HG02759 (cell line): ENCODE data around the gene TTYH2.
"Not testable (repeated sequence)": the region's sequence is repeated elsewhere in the genome, so short reads cannot be mapped to it uniquely, and the experiment has no call there.

Experiments
- ATAC-seq: cut with Tn5 transposase; IDR thresholded peaks from one replicate; pipeline ENCODE4 v1.9.1; 2021; ENCODE audit warnings: mild to moderate bottlenecking, moderate library complexity; ENCODE audit not compliant: unreplicated experiment

TTYH2 gene

DNA sequence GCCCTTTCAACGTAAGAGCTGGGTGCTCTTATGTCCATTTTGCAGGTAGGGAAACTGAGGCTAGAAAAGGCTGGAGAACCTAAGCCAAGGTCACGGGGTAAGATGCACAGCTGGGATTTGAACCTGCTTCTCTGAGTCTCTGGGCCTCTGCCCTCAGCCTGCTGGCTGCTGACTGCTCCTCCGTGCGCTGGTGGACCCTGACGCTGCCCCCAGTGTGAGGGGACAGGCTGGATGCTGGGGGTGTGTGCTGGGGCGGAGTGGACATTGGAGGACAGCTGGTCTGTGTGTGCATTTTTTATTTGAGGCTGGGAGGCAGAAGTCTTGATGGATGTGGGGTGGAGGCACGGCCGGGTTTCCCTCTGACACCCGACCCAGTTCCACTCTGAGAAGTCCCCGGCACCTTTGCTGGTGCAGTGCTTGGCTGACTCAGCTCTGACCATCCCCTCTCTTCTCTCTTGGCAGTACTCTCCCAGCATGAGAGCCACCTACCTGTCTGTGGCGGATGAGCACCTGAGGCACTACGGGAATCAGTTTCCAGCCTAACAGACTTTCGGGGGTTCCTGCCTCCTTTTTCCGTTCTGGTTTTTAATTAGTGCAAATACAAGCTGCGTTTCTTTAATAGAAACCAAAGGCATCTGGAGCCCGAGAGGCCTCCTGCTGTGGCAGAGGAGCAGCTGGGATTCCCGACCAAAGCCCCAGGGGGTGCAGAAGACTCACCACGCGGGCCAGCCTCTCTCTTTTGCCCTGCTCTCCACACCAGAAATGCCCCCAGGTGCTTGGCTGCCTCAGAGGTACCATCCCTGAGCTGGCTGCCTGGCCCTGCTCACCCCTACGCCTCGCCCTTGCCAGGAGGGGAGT, 46.5 kb downstream of the TTYH2 start:
- no peak for ATAC-seq

DNA sequence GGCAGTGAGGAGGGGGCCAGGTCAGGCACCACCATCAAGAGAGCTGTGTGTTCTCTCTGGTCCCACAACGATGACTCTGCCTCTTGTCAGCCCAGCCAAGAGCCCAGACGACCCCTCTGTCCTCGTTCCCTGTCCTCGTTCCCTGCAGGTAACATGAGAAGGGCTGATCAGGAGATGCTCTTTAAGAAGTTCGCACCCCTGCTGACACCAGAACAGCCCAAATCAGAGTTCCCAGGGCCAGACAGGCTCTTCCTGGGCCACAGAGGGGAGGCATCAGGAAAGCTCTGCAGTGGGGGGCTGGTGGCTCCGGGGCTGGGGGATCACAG, 47.1 kb downstream of the TTYH2 start:
- ATAC-seq, result no peak

DNA sequence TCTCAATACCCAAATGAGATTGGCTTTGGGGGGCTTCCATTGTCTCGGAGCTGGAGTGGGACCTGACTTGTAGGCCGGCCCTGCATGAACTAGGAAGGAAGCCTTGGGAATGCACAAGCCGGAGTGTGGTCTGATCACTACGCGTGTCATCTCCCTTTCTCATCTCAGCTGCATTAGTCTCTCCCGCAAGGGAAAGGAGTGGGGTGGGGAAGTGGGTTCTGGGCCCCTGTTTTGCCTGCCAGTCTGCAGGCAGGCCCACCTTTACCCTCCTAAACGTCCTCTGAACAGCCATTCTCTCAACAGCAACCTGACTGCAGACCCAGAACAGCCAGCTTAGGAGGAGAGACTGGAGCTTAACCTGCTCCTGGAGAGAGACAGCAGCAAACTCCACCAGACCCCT, 49.2 kb downstream of the TTYH2 start:
- ATAC-seq, result no peak

DNA sequence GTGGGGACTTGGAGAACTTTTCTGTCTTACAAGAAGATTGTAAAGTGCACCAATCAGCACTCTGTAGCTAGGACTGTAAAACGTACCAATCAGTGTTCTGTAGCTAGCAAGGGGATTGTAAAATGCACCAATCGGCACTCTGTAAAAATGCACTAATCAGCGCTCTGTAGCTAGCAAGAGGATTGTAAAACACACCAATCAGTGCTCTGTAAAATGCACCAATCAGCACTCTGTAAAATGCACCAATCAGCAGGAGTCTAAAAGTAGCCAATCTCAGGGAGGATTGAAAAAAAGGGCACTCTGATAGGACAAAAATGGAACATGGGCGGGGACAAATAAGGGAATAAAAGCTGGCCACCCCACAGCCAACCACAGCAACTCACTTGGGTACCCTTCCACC, 53.7 kb downstream of the TTYH2 start:
- not testable (repeated sequence) for ATAC-seq

DNA sequence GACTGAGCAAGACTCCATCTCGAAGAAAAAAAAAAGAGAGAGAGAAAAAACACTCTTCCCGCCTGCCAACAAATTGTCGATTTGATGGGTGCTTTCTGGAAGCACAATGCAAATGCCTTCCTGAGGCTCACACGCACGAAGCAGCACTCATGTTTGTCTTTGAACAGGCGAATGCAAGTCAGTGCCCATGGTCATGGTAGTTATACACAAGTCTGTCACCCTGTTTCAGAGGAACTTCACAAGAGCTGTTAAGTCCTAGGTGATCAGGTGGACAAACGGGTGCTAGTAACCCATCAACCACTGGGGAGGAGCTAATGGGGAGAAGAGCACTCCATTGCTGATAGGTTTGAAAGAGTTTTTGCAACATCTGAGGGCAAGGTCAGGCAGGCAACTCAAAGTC, 54.2 kb downstream of the TTYH2 start:
- ATAC-seq, result no peak

DNA sequence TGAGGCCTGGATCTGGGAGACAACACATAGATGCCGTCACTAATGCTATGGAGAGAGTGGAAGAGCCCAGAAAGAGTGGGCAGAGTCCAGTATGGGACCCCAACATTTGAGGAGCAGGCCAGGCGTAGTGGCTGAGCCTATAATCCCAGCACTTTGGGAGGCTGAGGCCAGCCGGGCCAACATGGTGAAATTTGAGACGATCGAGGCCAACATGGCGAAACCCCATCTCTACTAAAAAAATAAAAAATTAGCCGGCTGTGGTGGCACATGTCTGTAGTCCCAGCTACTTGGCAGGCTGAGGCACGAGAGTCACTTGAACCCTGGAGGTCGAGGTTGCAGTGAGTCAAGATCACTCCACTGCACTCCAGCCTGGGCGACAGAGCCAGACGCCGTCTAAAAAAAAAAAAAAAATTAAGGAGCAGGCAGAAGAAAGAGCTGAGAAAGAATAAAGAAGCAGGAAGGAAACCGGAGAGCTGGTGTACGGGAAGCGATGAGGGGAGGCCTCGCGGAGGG, 54.7 kb downstream of the TTYH2 start:
- ATAC-seq, result no peak

DNA sequence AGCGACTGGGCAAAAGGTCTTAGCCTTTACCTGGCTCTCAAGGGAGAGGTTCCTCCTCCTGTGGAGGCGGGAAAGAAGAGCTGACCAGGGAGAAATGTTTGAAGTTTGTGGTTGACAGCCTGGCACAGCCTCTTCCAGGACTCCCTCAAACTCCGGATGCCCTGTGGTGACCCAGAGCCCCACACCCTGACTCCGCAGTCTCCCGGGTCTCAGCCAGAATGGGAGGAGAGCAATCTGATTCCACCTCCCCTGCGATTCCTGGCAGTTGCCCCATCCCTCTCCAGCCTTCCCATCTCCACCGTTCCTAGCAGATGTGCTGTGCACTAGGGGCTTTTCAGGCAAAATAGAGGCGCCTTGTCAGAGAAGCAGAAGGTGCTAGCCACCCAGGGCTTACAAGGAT, 55.2 kb downstream of the TTYH2 start:
- no peak for ATAC-seq

DNA sequence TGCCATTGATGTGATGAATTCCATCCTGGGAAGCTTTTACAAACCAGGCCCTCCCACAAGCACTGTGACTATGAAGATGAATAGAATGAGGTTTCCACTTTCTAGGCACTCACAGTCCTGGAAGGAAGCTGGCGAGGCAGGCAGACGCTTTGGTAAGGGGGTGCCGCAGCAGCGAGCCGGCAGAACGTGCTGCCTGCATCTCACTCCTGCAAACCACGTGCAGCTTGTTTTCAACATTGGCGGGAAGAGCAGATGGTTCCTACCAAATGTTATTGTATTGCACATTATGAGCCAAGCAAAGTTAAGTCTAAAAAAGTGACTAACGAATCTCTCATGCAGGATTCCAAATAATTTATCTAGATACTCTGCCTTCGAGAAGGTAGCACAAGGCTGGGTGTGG, 57.0 kb downstream of the TTYH2 start:
- ATAC-seq, result no peak

DNA sequence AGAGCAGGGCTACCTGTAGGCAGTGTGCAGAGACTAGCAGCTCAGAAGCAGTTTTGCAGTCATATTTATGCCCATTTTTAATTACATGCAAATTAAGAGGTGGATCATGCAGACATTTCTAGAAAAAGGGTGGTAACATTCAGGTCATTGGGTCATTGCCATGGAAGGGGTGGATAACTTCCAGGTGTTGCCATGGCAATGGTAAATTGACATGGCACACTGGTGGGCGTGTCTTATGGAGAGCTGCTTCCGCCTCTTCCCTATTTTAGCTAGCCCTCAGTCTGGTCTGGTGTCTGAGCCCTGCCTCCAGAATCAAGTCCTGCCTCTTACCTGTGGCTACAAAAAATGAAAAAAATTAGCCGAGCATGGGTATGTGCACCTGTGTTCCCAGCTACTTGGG, 57.9 kb downstream of the TTYH2 start:
- no peak for ATAC-seq

DNA sequence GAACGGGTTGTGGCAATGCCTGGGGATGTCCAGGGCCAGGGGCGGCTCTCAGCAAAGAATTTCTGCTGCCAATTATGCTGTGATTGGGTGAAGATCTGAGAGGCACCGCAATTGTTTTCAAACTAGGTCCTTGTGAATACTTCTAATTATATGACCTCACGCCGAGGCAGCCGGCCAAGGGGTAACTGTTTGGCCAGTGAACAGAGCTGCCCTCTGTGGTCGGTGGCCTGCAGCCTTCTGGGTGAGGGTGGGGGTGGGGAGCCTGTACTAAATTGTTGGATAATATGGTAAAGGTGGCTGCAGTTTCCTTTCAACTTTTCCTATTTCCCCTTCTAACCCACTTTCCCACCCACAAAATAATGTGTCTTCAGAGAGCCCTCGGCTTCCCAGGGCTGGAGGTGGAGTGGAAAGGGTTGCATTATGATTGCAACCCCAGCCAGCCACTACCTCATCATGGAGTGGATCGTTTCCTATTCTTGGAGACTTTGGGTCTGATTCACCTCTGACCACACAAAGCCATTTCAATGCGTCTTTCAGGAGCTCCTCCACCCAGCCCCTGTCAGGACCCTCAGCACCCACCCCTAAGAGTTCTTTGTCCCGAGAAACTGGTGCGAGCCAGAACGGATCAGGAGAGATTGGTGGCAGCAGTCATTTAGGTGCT, 58.7 kb downstream of the TTYH2 start:
- no peak for ATAC-seq

DNA sequence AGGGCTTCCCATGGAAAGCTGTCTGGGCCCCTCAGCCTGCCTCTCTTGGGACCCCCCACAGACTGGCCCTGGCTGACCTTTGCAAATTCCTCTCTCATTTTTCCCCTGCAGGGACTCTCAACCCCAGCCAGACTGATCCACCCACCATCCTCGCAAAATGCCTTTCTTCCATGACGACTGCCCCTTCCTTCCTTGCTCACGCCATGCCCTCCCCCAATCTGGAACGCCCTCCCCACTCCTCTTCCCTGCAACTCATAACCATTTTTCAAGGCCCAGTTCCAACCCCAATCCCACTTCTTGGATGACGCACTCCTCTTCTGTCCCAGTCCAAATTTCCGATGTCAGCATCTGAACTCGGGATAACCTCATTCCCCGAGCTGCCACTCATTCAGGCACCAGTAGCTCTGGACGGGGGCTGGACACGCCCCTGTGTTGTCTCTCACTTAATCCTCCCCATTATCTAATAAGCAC, 59.4 kb downstream of the TTYH2 start:
- ATAC-seq, result no peak

DNA sequence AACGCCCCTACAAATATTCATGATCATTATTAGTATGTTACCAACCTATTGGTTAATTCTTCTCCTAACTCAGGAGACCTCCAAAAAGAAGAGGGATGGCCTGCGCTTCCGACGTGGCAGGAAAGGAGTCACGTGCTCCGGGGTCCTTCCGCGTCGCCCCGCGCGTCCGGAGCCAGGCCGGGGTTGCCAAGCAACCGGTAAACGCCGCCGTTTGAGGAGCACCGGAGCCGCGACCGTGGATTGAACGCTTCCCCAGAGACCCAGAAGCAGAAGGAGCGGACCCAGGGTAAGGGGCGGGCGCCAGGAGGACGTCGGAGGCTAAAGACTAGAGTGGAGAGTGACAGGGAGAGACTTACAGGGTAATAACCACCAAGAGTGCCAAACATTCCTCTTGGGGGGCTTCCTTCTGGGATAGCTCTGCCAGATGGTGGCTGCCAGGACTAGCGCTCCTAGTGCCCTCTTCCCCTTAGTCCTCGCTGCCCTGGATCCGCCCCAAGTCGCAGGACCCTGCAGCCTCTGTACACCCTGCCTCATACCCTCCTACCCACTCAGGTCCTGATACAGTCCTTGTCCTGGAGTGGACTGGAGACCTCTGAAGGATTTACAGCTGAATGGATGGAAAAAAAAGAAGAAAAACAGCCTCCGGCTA, 60.8 kb downstream of the TTYH2 start, which contains the start of gene DNAI2:
Gene DNAI2, plus strand, starts transcription at position 175 of the 649 bp plus-strand sequence. CDS start 7,584 bp downstream, outside the sequence.
- no peak for ATAC-seq

DNA sequence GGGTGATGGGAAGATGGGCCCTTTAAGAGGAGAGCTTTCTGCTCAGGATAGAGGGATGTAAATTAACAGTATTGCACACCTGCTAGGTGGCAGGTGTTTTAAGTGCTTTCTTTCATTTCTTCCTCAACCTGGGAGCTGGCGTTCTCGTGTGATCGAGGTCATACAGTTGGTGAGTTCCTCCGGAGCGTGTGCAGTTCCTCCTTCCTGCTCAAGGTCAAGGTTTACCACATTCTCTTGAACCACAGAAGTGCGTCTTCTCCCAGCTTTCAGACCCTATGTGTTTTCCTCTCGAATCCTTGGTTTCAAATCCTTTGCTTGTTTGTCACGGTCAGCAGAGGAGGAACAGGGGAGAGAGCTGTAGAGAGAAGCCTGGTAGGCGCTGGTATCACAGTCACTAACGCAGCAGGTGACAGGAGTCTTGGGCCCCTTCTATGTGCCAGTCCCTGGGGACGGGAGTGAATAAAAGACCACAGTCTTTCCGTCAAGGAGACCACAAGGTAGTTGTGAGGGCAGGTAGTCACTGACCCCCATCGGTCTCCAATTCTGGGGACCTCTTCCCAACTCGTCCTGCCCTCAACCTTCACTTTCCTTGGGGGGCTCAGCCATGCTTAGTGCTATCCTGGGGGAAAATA, 61.5 kb downstream of the TTYH2 start:
- no peak for ATAC-seq

DNA sequence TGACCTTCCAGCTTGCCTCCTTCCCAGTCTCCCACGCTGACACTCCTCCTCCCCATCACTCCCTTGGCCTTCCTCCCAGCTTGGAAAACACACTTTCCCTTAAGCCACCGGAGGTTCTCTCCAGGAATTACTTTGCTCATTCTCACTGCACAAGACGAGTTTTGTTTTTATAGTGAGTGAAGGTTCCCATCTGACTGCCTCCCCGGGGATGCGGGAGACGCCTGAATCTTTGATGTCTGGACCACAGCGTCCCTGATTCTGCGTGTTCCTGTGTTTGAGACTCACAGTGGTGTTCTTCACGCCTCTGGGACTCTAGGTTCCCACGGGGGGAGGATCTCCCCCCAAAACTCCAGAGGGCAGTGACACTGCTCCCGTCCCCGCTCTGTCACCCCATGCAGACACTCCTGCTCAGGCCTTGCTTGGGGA, 62.7 kb downstream of the TTYH2 start:
- ATAC-seq, result no peak

DNA sequence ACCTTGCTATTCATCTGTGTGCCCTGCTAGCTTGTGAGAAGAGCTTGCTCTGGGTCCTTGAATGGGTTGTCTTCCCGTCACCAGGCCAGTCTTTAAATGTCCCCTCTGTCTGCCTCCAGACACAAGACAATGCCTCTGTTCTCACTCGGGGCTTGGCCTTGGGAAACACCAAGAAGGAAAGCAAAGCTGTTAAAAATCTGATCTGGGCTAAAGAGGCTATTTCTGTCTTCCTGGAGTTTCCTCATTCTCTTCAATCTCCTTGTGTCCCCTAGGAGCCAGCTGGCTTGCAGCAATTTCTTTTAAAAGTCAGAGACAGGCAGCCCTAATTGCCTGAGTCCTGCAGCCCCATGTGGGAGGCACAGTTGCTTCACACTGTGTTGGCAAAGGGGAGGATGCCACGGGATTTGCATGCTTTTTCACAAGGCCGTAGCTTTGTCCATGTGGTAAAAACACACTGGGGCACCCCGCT, 63.2 kb downstream of the TTYH2 start:
- no peak for ATAC-seq

DNA sequence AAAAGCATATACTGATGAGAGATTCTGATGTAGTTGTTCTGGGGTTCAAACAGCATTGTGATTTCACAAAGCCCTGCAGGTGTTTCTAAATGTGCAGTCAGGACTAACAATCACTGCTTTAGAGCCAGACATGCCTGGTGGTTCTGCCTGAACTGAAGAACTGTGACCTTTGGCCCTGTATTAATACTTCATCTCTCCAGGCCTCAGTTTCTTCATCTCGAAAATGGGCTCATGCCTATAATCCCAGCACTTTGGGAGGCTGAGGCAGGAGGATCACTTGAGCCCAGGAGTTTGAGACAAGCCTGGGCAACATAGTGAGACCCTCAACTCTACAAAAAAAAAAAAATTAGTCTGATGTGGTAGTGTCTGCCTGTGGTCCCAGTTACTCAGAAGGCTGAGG, 64.6 kb downstream of the TTYH2 start:
- no peak for ATAC-seq

DNA sequence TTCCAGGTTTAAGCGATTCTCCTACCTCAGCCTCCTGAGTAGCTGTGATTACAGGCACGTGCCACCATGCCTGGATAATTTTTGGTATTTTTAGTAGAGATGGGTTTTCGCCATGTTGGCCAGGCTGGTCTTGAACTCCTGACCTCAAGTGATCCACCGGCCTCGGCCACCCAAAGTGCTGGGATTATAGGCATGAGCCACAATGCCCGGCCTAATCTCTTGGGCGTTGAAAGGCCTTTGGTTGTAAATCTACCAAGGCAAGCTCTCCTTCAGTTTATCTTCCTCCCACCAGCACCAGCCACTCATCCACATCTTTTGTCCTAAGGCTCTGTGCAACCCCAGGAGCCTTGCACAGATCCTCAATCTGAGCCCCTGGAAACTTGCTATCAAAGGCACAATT, 66.2 kb downstream of the TTYH2 start:
- ATAC-seq, result not testable (repeated sequence)

DNA sequence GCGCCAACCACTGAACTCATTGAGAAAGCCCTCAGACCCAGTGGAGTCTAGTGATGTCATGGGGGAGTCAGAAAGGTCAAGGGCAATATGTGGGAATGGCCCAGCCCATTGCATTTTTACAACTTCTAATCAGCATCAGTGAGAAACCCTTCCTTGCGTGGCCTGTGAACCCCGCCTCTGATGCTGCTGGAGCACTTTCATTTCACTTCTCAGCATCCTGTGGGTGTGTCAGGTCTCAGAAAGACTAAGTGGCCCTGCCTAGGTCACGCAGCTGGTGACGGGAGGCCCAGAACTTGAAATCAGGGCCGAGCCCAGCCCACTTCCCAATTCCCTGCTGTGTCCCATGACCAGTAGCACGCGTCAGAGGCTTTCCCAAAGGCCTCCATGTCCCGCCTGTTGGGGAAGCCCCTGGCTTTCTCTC, 66.7 kb downstream of the TTYH2 start:
- ATAC-seq, result no peak

DNA sequence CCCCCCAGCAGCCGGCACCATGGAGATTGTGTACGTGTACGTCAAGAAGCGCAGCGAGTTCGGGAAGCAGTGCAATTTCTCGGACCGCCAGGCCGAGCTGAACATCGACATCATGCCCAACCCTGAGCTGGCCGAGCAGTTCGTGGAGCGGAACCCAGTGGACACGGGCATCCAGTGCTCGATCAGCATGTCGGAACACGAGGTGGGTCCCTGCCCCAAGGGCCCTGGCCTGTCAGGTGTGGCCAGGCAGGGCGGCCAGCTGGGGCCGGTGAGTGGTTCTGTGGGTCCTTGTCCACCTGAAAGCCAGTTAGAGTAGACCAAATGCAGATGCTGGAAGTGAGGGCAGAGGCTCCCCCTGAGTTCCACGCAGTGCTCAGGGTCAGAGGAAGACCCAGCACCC, 68.4 kb downstream of the TTYH2 start:
- ATAC-seq, result no peak

DNA sequence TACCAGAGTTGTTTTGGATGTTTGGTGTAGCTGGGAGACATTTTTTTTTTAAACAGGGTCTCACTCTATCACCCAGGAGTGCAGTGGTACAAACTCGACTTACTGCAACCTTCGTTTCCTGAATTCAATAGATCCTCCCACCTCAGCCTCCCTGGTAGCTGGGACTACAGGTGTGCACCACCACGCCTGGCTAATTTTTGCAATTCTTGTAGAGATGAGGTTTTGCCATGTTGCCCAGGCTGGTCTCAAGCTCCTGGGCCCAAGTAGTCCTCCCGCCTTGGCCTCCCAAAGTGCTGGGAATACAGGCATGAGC, 68.9 kb downstream of the TTYH2 start:
- not testable (repeated sequence) for ATAC-seq
